Measurements from ENCODE around the gene RGL1. TPM values are rescaled to one million over a fixed set of nuclear protein-coding genes. Genes with fewer than 3 reads are reported as not detected.

Gene RGL1
- total and polyA plus RNA-seq, 2 donors (not counting 3 experiments of a cell fraction or from before 2014, with no cell fraction given): 19.8 to 35.3 TPM

DNA sequence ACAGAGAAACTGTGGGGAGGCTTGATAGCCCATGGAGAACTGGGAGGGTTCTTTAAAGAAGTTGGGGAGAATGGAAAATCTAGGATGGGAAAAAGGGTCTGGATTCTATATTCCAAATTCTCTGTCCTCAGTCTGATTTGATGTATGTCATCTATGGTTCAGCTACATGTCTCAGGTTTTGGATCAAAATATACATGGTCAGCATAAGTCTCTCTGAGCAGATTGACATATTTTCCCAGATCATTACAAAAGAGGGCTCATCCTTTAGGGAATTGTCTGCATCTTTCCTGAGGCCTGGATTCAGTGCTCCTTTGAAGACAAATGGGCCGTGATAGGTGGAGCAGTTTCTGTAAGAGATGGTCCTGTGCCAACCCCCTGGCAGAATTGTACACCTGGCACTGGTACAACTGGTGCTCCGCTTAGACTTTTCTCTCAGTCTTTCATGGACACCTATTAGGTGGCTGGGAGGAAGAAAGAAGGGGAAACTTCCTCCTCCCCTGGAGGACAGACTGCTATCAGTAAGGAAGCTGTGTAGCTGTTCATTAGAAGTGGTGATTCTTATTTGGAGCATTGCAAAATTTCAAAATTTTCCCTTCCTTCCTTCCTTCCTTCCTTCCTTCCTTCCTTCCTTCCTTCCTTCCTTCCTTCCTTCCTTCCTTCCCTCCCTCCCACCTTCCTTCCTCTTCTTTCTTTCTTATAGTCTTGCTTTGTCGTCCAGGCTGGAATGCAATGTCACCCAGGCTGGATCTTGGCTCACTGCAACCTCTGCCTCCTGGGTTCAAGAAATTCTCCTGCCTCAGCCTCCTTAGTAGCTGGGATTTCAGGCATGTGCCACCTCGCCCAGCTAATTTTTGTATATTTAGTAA lies 26.1 kb upstream of the RGL1 start:
- no peaks in the 10 kb centered on the region for H3K9me3 ChIP-seq (replicated peaks; ENCODE audit: control insufficient read depth, insufficient read depth, low read length)
- no peaks in the 10 kb centered on the region for H3K36me3 ChIP-seq (ENCODE audit: control insufficient read depth in 2 of 2, extremely low read depth in 1 of 2, insufficient read depth in 2 of 2, low read length in 2 of 2)
- H3K9me1 ChIP-seq (replicated peaks; ENCODE audit: control insufficient read depth, extremely low read depth, insufficient read depth, low read length): no peaks in the 10 kb centered on the region
- intact Hi-C loops (cut with micrococcal nuclease) (no loop called here), dilution Hi-C loops (cut with MboI; ENCODE audit: extremely low pct_ligation_motif_present, low sequenced_read_pairs) (no loop called here)
- no peak overlapping the region for H3K4me3 ChIP-seq (replicated peaks in 1 of 3; ENCODE audit: insufficient read depth in 1 of 3, low read depth in 1 of 3, low read length in 3 of 3)
- H3K4me2 ChIP-seq (ENCODE audit: insufficient read depth, low read length): no peak overlapping the region
- TF ChIP-seq POLR2A (IDR thresholded peaks at IDR 0.05; ENCODE audit: low read depth, low read length) (no peak), MYC (IDR thresholded peaks at IDR 0.05; ENCODE audit: low read depth, low read length) (no peak), EZH2 (IDR thresholded peaks at IDR 0.05; ENCODE audit: borderline replicate concordance, low read depth, low read length, severe bottlenecking) (no peak), FOS (IDR thresholded peaks at IDR 0.05; ENCODE audit: borderline replicate concordance, insufficient read depth, low read length) (no peak), POLR2AphosphoS5 (IDR thresholded peaks at IDR 0.05; ENCODE audit: insufficient read depth, low read depth, low read length) (no peak), JUN (IDR thresholded peaks at IDR 0.05; ENCODE audit: borderline replicate concordance, insufficient read depth, insufficient read length, low read depth) (no peak)
- no peak overlapping the region for H3K9ac ChIP-seq (replicated peaks; ENCODE audit: extremely low read depth, insufficient read depth, low read length)
- CTCF ChIA-PET: interaction anchor here (1.0 to 2.1 kb wide), 3 partner anchors 13 to 137 kb away, joined by 3 to 8 read pairs (median 4); no protein-coding TSS in a partner anchor
- H4K20me1 ChIP-seq (replicated peaks; ENCODE audit: control insufficient read depth, extremely low read depth, insufficient read depth, low read length): no peaks in the 10 kb centered on the region
- H2AFZ ChIP-seq (ENCODE audit: low read depth, low read length): no peak overlapping the region
- no peak for FAIRE-seq
- H3K79me2 ChIP-seq (ENCODE audit: control insufficient read depth, insufficient read depth, low read length): no peaks in the 10 kb centered on the region
- H3K4me1 ChIP-seq (ENCODE audit: control insufficient read depth, extremely low read depth, insufficient read depth, low read length): peaks cover 11% of the 10 kb centered on the region
- H3K27me3 ChIP-seq (ENCODE audit: control insufficient read depth in 2 of 2, insufficient read depth in 2 of 2, low read length in 2 of 2): no peaks in the 10 kb centered on the region
- POLR2A ChIA-PET: no interaction called here
- no peak overlapping the region for H3K27ac ChIP-seq (ENCODE audit: insufficient read depth, low read depth, low read length)
- BruUV-seq (replicated peaks): no TSS peak
- DNase-seq (ENCODE audit: low read depth, low spot score): no peak

DNA sequence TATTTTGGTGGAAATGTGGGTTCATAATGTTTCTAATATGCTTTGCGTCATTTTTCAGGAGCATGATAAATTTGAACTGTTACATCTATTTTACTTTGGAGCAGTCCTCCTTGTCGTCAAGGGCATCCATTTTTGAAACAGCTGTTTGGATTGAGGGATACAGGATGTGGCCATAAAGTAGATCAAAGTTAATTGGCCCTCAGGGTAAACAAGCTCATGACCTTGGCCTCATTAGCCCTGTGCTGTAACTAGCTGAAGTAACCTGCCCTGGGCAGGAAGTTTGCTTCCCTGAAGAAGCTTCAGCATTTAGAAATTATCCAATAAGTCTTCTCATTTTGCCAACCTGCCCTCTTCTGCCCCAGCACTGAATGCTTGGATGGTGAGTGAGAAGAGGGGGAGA lies 24.8 kb upstream of the RGL1 start:
- Histone ChIP-seq H3K4me3 (replicated peaks in 1 of 3; ENCODE audit: insufficient read depth in 1 of 3, low read depth in 1 of 3, low read length in 3 of 3) (no peak overlapping the region), H3K27me3 (ENCODE audit: control insufficient read depth in 2 of 2, insufficient read depth in 2 of 2, low read length in 2 of 2) (no peaks in the 10 kb centered on the region), H3K36me3 (ENCODE audit: control insufficient read depth in 2 of 2, extremely low read depth in 1 of 2, insufficient read depth in 2 of 2, low read length in 2 of 2) (no peaks in the 10 kb centered on the region), H3K4me1 (ENCODE audit: control insufficient read depth, extremely low read depth, insufficient read depth, low read length) (peaks cover 21% of the 10 kb centered on the region), H3K27ac (ENCODE audit: insufficient read depth, low read depth, low read length) (no peak overlapping the region), H3K79me2 (ENCODE audit: control insufficient read depth, insufficient read depth, low read length) (no peaks in the 10 kb centered on the region), H3K9me1 (replicated peaks; ENCODE audit: control insufficient read depth, extremely low read depth, insufficient read depth, low read length) (no peaks in the 10 kb centered on the region), H3K4me2 (ENCODE audit: insufficient read depth, low read length) (no peak overlapping the region), H3K9me3 (replicated peaks; ENCODE audit: control insufficient read depth, insufficient read depth, low read length) (no peaks in the 10 kb centered on the region), H3K9ac (replicated peaks; ENCODE audit: extremely low read depth, insufficient read depth, low read length) (no peak overlapping the region), H4K20me1 (replicated peaks; ENCODE audit: control insufficient read depth, extremely low read depth, insufficient read depth, low read length) (no peaks in the 10 kb centered on the region), H2AFZ (ENCODE audit: low read depth, low read length) (no peak overlapping the region)
- intact Hi-C loops (cut with micrococcal nuclease): no loop called here
- no TSS peak for BruUV-seq (replicated peaks)
- ChIA-PET CTCF (no interaction called here), POLR2A (no interaction called here)
- FAIRE-seq (no peak), DNase-seq (ENCODE audit: low read depth, low spot score) (no peak)
- no peak for TF ChIP-seq MYC (IDR thresholded peaks at IDR 0.05; ENCODE audit: low read depth, low read length)
- no peak for TF ChIP-seq EZH2 (IDR thresholded peaks at IDR 0.05; ENCODE audit: borderline replicate concordance, low read depth, low read length, severe bottlenecking)
- no peak for TF ChIP-seq GATA2 (IDR thresholded peaks at IDR 0.05; ENCODE audit: insufficient read depth, insufficient read length, low read depth, low read length)
- TF ChIP-seq POLR2A (IDR thresholded peaks at IDR 0.05; ENCODE audit: low read depth, low read length): no peak
- TF ChIP-seq, protein P1, sequence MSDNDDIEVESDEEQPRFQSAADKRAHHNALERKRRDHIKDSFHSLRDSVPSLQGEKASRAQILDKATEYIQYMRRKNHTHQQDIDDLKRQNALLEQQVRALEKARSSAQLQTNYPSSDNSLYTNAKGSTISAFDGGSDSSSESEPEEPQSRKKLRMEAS (IDR thresholded peaks at IDR 0.05; ENCODE audit: insufficient read depth, insufficient read length): no peak
- no peak for TF ChIP-seq CTCF (IDR thresholded peaks at IDR 0.05; ENCODE audit: extremely low read depth in 1 of 2, insufficient read depth in 1 of 2, low read depth in 1 of 2, low read length in 2 of 2)
- no peak for TF ChIP-seq JUN (IDR thresholded peaks at IDR 0.05; ENCODE audit: borderline replicate concordance, insufficient read depth, insufficient read length, low read depth)
- no peak for TF ChIP-seq FOS (IDR thresholded peaks at IDR 0.05; ENCODE audit: borderline replicate concordance, insufficient read depth, low read length)
- TF ChIP-seq POLR2AphosphoS5 (IDR thresholded peaks at IDR 0.05; ENCODE audit: insufficient read depth, low read depth, low read length): no peak
- dilution Hi-C loops (cut with MboI; ENCODE audit: extremely low pct_ligation_motif_present, low sequenced_read_pairs): no loop called here

Measured in endothelial cell of umbilical vein (primary cell).